PC-9 (cell line): Measurements from ENCODE around the gene TRIM58. TPM values are rescaled to one million over a fixed set of nuclear protein-coding genes. Genes with fewer than 3 reads are reported as not detected.

Experiments
- BruUV-seq: library from RNA; stranded (reverse); fragments of 400-500 nt; replicated peaks from 2 replicates; lab custom pipeline; 2021; lab: Mats Ljungman, UMichigan
- CTCF ChIA-PET: fragments of 300-600 bp; sonication (Branson Sonifier 250); formaldehyde crosslinking; loops from one replicate; lab custom pipeline; 2022; ENCODE audit warnings: antibody characterized with exemption; lab: Charles Lee
- POLR2A ChIA-PET: fragments of 300-600 bp; sonication (Branson Sonifier 250); formaldehyde crosslinking; loops from one replicate; lab custom pipeline; 2022; ENCODE audit warnings: antibody characterized with exemption; ENCODE audit not compliant: unreplicated experiment; lab: Charles Lee
- DNase-seq, 2 experiments: peaks; one replicate each; pipeline versions ENCODE4 v3.0.0 to v3.0.0-alpha.2; 2015 to 2022; ENCODE audit warnings: mixed read lengths in 1 of 2
- H2AFZ ChIP-seq: fragments of 200-600 bp; sonication (generic); 2 replicates; pipeline ENCODE4 v1.8.1; 2017; ENCODE audit warnings: antibody characterized with exemption
- H3F3A ChIP-seq: fragments of 200-600 bp; sonication (generic); 2 replicates; pipeline ENCODE4 v1.8.1; 2017; ENCODE audit warnings: antibody characterized with exemption, mild to moderate bottlenecking, low read depth; ENCODE audit not compliant: insufficient read depth
- H3K27ac ChIP-seq: fragments of 200-600 bp; sonication (generic); 2 replicates; pipeline ENCODE4 v1.6.1; 2016; ENCODE audit warnings: mixed run types
- H3K27me3 ChIP-seq: fragments of 200-600 bp; sonication (generic); 2 replicates; pipeline ENCODE4 v1.6.1; 2016; ENCODE audit warnings: low read depth, mixed run types; ENCODE audit not compliant: insufficient read depth
- H3K36me3 ChIP-seq: fragments of 200-600 bp; sonication (generic); 2 replicates; pipeline ENCODE4 v1.6.1; 2016; ENCODE audit warnings: low read depth, mixed run types
- H3K4me1 ChIP-seq: fragments of 200-600 bp; sonication (generic); replicated peaks from 2 replicates; pipeline ENCODE4 v1.6.1; 2016; ENCODE audit warnings: mixed run types; ENCODE audit not compliant: insufficient read depth
- H3K4me2 ChIP-seq: fragments of 200-600 bp; sonication (generic); 2 replicates; pipeline ENCODE4 v1.6.1; 2017; ENCODE audit warnings: mixed run types
- H3K4me3 ChIP-seq: fragments of 200-600 bp; sonication (generic); 2 replicates; pipeline ENCODE4 v1.6.1; 2016; ENCODE audit warnings: mixed run types
- H3K79me2 ChIP-seq: fragments of 200-600 bp; sonication (generic); 2 replicates; pipeline ENCODE4 v1.6.1; 2017; ENCODE audit warnings: low read depth, mixed run types
- H3K9me2 ChIP-seq: fragments of 200-600 bp; sonication (generic); 2 replicates; pipeline ENCODE4 v1.8.1; 2017; ENCODE audit warnings: mild to moderate bottlenecking; ENCODE audit not compliant: insufficient read depth
- H3K9me3 ChIP-seq: fragments of 200-600 bp; sonication (generic); 2 replicates; pipeline ENCODE4 v1.8.1; 2016; ENCODE audit warnings: low read depth; ENCODE audit not compliant: insufficient read depth
- H4K20me1 ChIP-seq: fragments of 200-600 bp; sonication (generic); 2 replicates; pipeline ENCODE4 v1.8.1; 2017; ENCODE audit not compliant: insufficient read depth
- EZH2 ChIP-seq: fragments of 200-600 bp; sonication (generic); IDR thresholded peaks from 2 replicates; pipeline ENCODE4 v1.8.0; 2017; ENCODE audit warnings: antibody characterized with exemption, low read depth
- intact Hi-C: fragments of 100-400 bp; cut with micrococcal nuclease; formaldehyde crosslinking; loops from one replicate; pipeline ENCODE4 v1.10.0; 2022; ENCODE audit not compliant: unreplicated experiment
- total RNA-seq: library from RNA; stranded (reverse); gene quantifications from 2 replicates; pipeline ENCODE4 v1.2.3, GENCODE V29; 2021
- TF ChIP-seq, protein P1 (sequence below): fragments of 200-600 bp; sonication (generic); conservative IDR thresholded peaks from 2 replicates; pipeline ENCODE4 v1.6.1; 2017; ENCODE audit warnings: mixed run types, antibody characterized with exemption, mild to moderate bottlenecking, moderate library complexity

Gene TRIM58
- total RNA-seq, 1 experiment from 2014 or later = not detected

DNA sequence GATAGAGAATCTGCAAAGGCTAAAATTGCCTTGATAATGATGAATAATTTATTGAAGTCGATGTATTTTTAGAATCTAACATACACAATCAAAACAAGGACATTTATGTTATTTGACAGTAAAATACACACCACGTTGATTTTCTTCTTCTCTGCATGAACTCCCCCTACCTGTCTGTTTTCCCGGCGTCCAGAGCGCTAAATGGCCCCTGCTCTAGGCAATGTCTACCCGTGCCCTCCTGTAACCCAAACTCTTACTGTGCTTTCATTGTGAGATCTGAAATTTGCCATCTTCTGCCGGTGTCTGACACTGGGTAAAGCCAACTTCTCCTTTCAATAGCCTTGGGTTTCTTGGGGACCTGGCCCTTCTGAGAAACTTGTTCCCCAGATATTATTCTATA lies 8.6 kb upstream of the TRIM58 start:
- CTCF ChIA-PET = no interaction called here
- TF ChIP-seq, protein P1, sequence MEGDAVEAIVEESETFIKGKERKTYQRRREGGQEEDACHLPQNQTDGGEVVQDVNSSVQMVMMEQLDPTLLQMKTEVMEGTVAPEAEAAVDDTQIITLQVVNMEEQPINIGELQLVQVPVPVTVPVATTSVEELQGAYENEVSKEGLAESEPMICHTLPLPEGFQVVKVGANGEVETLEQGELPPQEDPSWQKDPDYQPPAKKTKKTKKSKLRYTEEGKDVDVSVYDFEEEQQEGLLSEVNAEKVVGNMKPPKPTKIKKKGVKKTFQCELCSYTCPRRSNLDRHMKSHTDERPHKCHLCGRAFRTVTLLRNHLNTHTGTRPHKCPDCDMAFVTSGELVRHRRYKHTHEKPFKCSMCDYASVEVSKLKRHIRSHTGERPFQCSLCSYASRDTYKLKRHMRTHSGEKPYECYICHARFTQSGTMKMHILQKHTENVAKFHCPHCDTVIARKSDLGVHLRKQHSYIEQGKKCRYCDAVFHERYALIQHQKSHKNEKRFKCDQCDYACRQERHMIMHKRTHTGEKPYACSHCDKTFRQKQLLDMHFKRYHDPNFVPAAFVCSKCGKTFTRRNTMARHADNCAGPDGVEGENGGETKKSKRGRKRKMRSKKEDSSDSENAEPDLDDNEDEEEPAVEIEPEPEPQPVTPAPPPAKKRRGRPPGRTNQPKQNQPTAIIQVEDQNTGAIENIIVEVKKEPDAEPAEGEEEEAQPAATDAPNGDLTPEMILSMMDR = no peak
- no peak for TF ChIP-seq EZH2

DNA sequence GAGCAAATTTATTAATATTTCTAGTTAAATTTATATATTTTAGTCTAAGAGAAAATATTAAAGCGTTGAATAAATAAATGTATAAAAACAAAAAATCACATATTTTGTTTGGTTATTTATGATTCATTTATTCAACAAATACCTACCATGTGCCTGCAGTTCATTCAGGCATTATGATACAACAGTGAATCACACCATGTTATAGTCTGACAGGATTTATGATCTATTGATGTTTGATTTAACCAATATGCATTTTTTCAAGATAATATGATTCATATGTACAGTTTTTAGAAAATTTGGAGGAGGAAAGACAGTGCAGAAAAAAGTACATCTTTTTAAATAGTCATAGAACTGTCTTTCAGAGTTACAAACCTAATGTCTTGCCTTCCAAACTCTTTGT lies 7.4 kb upstream of the TRIM58 start:
- Histone ChIP-seq H3K79me2 (no peaks in the 10 kb centered on the region), H3K27me3 (no peaks in the 10 kb centered on the region), H3K4me1 (no peaks in the 10 kb centered on the region), H2AFZ (no peak overlapping the region), H3K4me2 (no peak overlapping the region), H3K9me3 (no peaks in the 10 kb centered on the region), H3K4me3 (no peak overlapping the region), H3K9me2 (no peaks in the 10 kb centered on the region), H3F3A (no peaks in the 10 kb centered on the region), H3K36me3 (no peaks in the 10 kb centered on the region), H3K27ac (no peak overlapping the region), H4K20me1 (no peaks in the 10 kb centered on the region)
- CTCF ChIA-PET = no interaction called here
- POLR2A ChIA-PET = no interaction called here
- intact Hi-C loops = no loop called here
- TF ChIP-seq, protein P1 = no peak
- TF ChIP-seq EZH2 = no peak
- no peak for DNase-seq
- BruUV-seq = no TSS peak

More for the DNA sequence above, 8.6 kb upstream of the TRIM58 start:
- no peak overlapping the region for H3K27ac ChIP-seq
- no peak overlapping the region for H2AFZ ChIP-seq
- 0 out of 2 replicates have a peak, but pooled peaks cover 6% of the 10 kb centered on the region for H3K27me3 ChIP-seq
- no peaks in the 10 kb centered on the region for H3K79me2 ChIP-seq
- no TSS peak for BruUV-seq
- no peak for DNase-seq
- H3K4me1 ChIP-seq = no peaks in the 10 kb centered on the region
- POLR2A ChIA-PET = no interaction called here
- H3K9me2 ChIP-seq = no peaks in the 10 kb centered on the region
- H3K9me3 ChIP-seq = no peaks in the 10 kb centered on the region
- no peaks in the 10 kb centered on the region for H3F3A ChIP-seq
- H4K20me1 ChIP-seq = no peaks in the 10 kb centered on the region
- H3K4me2 ChIP-seq = no peak overlapping the region
- intact Hi-C loops = no loop called here
- H3K4me3 ChIP-seq = no peak overlapping the region
- no peaks in the 10 kb centered on the region for H3K36me3 ChIP-seq

DNA sequence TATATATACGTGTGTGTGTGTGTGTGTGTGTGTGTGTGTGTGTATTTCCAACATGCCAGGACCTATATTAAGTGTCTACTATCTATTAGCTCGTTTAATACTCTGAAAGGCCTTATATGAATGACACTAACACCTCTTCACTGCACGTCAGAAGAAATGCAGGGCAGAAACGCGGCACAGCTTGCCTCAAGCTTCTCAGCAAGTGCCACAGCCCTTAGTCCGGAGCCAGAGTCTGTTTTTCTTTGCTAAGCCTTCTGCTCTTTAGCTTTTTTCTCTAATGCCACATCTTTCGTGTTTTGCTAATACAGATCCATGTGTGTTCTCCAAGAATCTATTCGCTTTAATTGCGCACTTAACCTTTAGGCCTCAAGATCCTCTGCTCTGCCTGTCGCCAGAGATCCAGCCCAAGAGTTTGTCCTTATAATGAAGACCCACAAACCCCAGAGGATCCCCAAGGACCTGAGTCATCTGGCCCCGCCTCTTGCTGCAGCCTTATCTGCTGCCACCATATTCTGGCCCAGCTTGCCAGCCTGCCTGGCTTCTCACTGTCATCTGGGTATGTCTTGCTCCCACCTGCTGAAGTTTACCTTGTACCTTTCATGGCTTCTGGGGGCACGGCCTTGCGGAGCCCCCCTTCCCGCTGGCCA lies 2.0 kb upstream of the TRIM58 start:
- no peaks in the 10 kb centered on the region for H3K9me2 ChIP-seq
- intact Hi-C loops = no loop called here
- no peak for DNase-seq
- BruUV-seq = no TSS peak
- TF ChIP-seq, protein P1 = no peak
- no peak for TF ChIP-seq EZH2
- no peaks in the 10 kb centered on the region for H4K20me1 ChIP-seq
- no peaks in the 10 kb centered on the region for H3K4me1 ChIP-seq
- no peaks in the 10 kb centered on the region for H3F3A ChIP-seq
- no peaks in the 10 kb centered on the region for H3K9me3 ChIP-seq
- ChIA-PET POLR2A (no interaction called here), CTCF (no interaction called here)
- H3K4me2 ChIP-seq = no peak overlapping the region
- no peak overlapping the region for H2AFZ ChIP-seq
- no peaks in the 10 kb centered on the region for H3K36me3 ChIP-seq
- H3K27ac ChIP-seq = no peak overlapping the region
- H3K4me3 ChIP-seq = no peak overlapping the region
- no peaks in the 10 kb centered on the region for H3K79me2 ChIP-seq
- no peaks in the 10 kb centered on the region for H3K27me3 ChIP-seq
